Lower lobe of right lung (tissue), 2 donors: ENCODE measurements around the gene TBRG4. TPM values are rescaled to one million over a fixed set of nuclear protein-coding genes. Genes with fewer than 3 reads are reported as not detected.

Experiments used
- ATAC-seq, 2 donors: fragments of 200-7000 bp; cut with Tn5 transposase; one replicate each; pipeline ENCODE4 v1.9.1; 2020 to 2022; ENCODE audit warnings: mild to moderate bottlenecking in 2 of 2, moderate library complexity in 2 of 2
- DNase-seq: peaks from one replicate; pipeline ENCODE4 v3.0.0-alpha.2; 2020
- H3K27ac ChIP-seq: fragments of 200-600 bp; one replicate; pipeline ENCODE4 v1.8.0; 2022
- H3K27me3 ChIP-seq: fragments of 200-600 bp; one replicate; pipeline ENCODE4 v1.8.0; 2022; ENCODE audit warnings: low read depth
- H3K36me3 ChIP-seq: fragments of 200-600 bp; one replicate; pipeline ENCODE4 v1.8.0; 2022; ENCODE audit warnings: mild to moderate bottlenecking
- H3K4me1 ChIP-seq: fragments of 200-600 bp; one replicate; pipeline ENCODE4 v1.8.0; 2022
- H3K4me3 ChIP-seq: fragments of 200-600 bp; one replicate; pipeline ENCODE4 v1.8.0; 2022; ENCODE audit warnings: mild to moderate bottlenecking
- H3K9me3 ChIP-seq: fragments of 200-600 bp; one replicate; pipeline ENCODE4 v1.8.0; 2022
- intact Hi-C: fragments of 100-400 bp; cut with DNase I; formaldehyde crosslinking; loops from one replicate; pipeline ENCODE4 v1.11.0; 2022
- total RNA-seq: library from RNA; stranded (reverse); fragmentation: NEBNext Ultra II Directional; extraction: Animal tissue kit (Norgen Biotek cat#: 25700); gene quantifications from one replicate; pipeline ENCODE4 v1.2.1, GENCODE V29; 2021
- TF ChIP-seq, protein P1 (sequence below): fragments of 200-600 bp; IDR thresholded peaks from one replicate; pipeline ENCODE4 v1.8.0; 2022; ENCODE audit warnings: antibody characterized with exemption, mild to moderate bottlenecking
- donor health status: DM: no; HTN: yes; CAD: no; lungs with severe emphysema.

Gene TBRG4
- total RNA-seq, 1 donor from 2014 or later: 54.3 TPM

DNA sequence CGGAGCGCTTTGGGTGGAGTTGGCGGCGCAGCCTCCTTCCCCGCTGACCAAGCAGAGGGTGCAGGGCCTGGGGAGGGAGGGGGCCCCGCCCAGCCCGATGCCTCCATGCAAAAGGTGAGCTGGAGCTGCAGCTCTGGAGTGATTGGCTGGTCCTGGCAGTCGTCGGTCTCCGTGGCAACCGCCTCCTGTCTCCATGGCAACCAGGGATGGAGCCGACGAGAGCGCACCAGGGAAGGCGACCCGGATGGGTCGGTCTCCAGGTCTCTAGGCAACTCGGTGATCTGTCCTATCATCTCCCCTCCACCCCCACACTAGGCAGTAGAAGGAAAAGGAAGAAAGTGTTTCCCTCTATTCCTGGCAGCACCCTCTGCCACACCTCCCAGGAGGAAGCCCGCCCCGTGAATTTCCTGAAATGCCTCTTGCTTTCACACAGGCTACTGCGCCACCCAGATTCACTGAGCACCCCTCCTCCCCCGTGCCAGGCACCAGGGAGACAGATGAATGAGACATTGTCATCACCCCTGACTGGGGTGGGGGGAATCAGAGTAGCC is 22.1 kb downstream of the TBRG4 start:
- ATAC-seq: peak; percentile 54 to 73
- H3K4me3 ChIP-seq: peak overlapping the region; percentile 60
- no peak for DNase-seq
- intact Hi-C loops: no loop called here
- no peaks in the 10 kb centered on the region for H3K36me3 ChIP-seq
- TF ChIP-seq, protein P1, sequence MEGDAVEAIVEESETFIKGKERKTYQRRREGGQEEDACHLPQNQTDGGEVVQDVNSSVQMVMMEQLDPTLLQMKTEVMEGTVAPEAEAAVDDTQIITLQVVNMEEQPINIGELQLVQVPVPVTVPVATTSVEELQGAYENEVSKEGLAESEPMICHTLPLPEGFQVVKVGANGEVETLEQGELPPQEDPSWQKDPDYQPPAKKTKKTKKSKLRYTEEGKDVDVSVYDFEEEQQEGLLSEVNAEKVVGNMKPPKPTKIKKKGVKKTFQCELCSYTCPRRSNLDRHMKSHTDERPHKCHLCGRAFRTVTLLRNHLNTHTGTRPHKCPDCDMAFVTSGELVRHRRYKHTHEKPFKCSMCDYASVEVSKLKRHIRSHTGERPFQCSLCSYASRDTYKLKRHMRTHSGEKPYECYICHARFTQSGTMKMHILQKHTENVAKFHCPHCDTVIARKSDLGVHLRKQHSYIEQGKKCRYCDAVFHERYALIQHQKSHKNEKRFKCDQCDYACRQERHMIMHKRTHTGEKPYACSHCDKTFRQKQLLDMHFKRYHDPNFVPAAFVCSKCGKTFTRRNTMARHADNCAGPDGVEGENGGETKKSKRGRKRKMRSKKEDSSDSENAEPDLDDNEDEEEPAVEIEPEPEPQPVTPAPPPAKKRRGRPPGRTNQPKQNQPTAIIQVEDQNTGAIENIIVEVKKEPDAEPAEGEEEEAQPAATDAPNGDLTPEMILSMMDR: no peak
- H3K27ac ChIP-seq: peak overlapping the region; percentile 41
- peaks cover 14% of the 10 kb centered on the region for H3K4me1 ChIP-seq
- peaks cover 11% of the 10 kb centered on the region for H3K27me3 ChIP-seq
- H3K9me3 ChIP-seq: no peaks in the 10 kb centered on the region

GRCh38 chr7:45088821-45089340 is 22.6 kb downstream of the TBRG4 start, which contains the start of gene NACAD:
NACAD (minus strand) TSS chr7:45088969; CDS start chr7:45088894, 75 bp downstream.
- peak; percentile 77 to 91 for ATAC-seq
- Histone ChIP-seq H3K27me3 (peaks cover 11% of the 10 kb centered on the region), H3K36me3 (no peaks in the 10 kb centered on the region), H3K4me1 (peaks cover 14% of the 10 kb centered on the region), H3K4me3 (peak within 1 kb of the TSS; percentile 60), H3K27ac (peak within 1 kb of the TSS; percentile 41), H3K9me3 (no peaks in the 10 kb centered on the region)
- intact Hi-C loops: no loop called here
- TF ChIP-seq, protein P1: no peak
- no peak for DNase-seq

DNA sequence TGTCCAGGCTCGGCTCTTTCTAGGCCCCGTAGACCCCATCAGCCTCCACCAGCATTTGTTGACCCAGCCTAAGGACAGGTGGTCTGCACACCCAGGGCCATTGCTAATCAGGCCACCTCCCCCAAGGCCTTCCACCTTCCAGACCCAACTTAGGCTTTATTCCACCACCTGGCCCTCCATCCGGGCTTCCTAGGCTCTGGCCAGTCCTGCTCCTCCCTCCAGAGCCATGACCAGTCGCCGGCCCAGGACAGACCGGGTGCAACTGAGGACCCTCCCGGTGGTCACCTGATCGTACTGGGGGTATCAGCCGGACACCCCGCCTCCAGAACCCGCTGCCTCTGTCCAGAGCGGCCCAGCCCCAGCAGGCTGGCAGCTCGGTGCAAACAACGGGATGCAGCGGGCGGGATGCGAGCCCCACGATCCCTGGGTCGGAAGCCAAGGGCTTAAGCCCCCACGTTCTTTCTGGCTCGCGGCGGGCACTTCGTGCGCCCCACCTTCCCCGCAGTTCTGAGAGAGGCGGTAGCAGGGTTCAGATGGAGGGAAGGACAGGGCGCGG is 23.3 kb downstream of the TBRG4 start:
- Histone ChIP-seq H3K4me1 (peaks cover 14% of the 10 kb centered on the region), H3K4me3 (peak overlapping the region; percentile 60), H3K27me3 (peaks cover 11% of the 10 kb centered on the region), H3K36me3 (no peaks in the 10 kb centered on the region), H3K27ac (peak overlapping the region; percentile 41), H3K9me3 (no peaks in the 10 kb centered on the region)
- intact Hi-C loops: no loop called here
- ATAC-seq (peak; percentile 1 to 9), DNase-seq (no peak)
- TF ChIP-seq, protein P1: no peak

GRCh38 chr7:45087301-45088145 is 24.0 kb downstream of the TBRG4 start:
- intact Hi-C loops: no loop called here
- Histone ChIP-seq H3K4me3 (peak overlapping the region; percentile 60), H3K36me3 (no peaks in the 10 kb centered on the region), H3K9me3 (no peaks in the 10 kb centered on the region), H3K27me3 (peaks cover 11% of the 10 kb centered on the region), H3K27ac (no peak overlapping the region), H3K4me1 (peaks cover 14% of the 10 kb centered on the region)
- DNase-seq: no peak
- TF ChIP-seq, protein P1: no peak
- ATAC-seq: peak in 1 of 2 donors; percentile 6

DNA sequence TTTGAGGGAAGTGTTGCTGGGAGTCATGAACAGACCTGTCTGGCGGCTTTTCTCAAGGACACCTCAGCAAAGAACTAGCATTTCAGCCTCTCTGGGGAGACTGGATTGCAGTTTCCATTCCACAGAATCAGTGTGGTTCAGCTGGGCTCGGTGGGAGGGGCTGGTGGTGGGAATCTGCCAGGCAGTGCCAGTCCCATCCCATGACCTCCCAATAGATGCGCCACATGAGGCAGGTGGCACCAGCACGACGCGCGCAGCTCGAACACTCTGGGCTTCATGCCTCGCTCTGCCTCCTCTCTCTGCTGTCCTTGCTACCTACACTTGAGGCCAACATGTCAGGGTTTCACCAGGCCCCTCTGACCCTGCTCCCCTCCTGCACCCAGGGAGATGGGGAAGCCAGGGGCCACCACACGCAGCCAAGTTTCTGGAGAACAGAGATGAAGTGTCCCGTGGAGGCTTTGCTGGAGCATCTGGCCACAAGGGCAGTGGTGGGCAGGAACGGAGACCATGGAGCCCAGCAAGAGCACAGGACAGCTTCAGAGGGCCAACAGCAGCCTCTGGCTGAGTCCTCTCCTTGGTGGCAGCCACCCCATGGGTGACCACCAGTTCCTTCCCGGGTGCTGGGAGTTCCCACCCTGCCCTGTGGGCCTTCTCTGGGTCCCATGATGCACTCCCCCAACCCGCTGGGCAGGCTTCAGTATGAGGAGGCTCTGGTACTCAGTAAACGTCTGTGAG is 25.0 kb downstream of the TBRG4 start:
- intact Hi-C loops: no loop called here
- TF ChIP-seq, protein P1: no peak
- H3K9me3 ChIP-seq: no peaks in the 10 kb centered on the region
- peaks cover 11% of the 10 kb centered on the region for H3K27me3 ChIP-seq
- no peaks in the 10 kb centered on the region for H3K36me3 ChIP-seq
- ATAC-seq (no peak), DNase-seq (no peak)
- H3K27ac ChIP-seq: no peak overlapping the region
- H3K4me3 ChIP-seq: no peak overlapping the region
- H3K4me1 ChIP-seq: peaks cover 14% of the 10 kb centered on the region
